Stimulated activated CD4-positive, alpha-beta T cell treated with anti-CD3 and anti-CD28 coated beads, Interleukin-4, amount 100 ng/mL, for 48 hours (primary cell): ENCODE data around the gene SET.

ENCODE experiments used
- DNase-seq, 2 donors: peaks; one replicate each; pipeline ENCODE4 v3.0.0-alpha.2; 2020; ENCODE audit warnings: low read depth in 2 of 2

Gene SET

DNA sequence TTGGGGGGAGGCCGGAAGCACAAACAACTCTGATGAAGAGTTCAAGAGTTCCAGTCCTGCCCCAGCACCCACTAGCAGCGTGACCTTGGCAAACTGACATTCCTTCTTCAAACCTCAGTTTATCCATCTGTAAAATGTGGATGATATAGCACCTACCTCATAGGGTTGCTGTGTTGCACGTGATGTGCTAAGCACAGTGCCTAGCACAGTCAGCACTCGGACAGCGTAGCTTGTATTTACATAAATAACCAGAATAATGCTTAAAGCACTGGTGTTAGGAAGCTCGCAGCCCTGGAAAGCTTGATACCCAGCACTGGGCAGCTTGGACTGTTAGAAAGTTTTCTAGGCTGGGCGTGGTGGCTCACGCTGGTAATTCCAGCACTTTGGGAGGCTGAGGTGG is 18.4 kb downstream of the SET start:
- DNase-seq: no peak

DNA sequence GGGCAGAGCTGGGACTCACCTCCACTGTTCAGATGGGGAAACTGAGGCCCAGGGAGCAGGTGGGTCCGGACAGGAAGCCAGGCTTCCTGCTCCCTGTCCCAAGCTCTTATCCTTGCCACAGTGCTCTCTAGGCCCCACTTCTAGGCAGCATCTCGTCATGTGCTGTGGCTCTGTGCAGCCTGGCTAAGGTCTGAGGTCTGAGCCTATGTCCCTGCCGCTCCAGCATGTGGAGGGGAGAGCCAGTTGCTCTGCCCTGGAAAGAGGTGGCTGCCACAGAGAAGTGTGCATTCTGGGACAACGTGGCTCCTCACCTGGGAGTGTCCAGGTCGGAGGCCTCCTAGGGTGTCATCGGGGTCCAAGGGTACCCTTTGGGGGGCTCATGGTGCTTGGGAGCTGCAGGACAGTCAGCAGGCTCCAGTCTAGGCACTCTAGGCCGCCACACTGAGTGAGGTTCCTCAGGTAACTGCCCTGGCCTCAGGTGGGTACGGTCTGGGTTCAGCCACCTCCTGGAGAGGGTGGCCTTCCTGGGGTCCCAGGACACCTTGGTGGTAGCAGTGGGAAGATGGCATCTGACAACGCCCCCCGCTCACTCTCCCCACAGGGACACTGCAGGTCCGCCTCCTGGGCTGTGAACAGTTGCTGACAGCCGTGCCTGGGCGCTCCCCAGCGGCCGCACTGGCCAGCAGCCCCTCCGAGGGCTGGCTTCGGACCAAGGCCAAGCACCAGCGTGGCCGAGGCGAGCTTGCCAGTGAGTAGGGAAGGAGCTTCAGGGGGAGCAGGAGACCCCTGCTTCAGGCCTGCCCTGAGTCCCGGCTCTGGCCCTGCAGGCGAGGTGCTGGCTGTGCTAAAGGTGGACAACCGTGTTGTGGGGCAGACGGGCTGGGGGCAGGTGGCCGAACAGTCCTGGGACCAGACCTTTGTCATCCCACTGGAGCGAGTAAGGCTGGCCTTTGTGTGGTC is 23.7 kb downstream of the SET start:
- DNase-seq: no peak

GRCh38 chr9:128713411-128713780 is 24.4 kb downstream of the SET start:
- no peak for DNase-seq

GRCh38 chr9:128713941-128714573 is 25.0 kb downstream of the SET start:
- no peak for DNase-seq

DNA sequence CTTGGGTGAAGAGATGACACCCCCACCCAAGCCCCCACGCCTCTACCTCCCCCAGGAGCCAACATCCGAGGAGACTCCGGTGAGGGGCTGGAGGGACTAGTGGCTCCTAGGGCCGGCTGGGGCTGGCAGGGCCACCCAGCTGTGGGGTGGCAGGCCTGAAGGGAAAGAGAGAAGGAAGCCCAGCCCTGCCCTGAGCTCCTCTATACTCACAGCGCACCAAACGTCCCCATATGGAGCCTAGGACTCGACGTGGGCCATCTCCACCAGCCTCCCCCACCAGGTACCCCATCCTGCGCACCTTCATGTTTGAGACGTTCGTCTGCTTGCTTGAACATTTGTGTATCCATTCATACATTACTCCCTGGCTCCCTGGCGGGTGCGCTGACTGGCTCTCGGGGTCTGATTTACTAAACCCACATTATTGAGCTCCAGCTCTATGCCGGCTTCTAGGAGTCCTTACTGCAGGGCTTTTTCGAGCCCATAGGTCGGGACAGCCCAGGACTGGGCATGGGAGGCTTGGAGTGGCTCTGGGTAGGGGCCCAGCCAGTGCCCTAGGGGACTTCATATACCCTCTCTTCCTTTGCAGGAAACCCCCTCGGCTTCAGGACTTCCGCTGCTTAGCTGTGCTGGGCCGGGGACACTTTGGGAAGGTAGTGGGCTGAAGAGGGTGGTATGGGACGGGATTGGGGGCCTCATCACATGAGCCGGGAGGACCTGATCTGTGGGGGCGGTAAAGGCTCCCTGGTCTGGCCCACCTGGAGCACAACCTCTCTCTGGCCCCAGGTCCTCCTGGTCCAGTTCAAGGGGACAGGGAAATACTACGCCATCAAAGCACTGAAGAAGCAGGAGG is 25.8 kb downstream of the SET start:
- DNase-seq: no peak

DNA sequence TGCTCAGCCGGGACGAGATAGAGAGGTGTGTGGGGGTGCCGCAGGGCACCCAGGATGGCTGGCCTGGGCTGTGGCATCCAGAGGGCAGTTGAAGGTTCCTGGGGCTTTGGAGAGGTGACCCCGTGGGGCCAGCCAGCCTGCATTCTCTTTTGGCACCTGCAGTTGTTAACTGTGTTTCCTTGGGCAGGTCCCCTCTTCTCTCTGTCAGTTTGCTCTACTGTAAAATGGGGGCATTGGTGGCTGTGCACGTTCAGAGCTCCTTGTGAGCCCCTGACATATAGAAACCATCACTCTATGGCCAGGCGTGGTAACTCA is 26.4 kb downstream of the SET start:
- no peak for DNase-seq

GRCh38 chr9:128716581-128717254 is 27.7 kb downstream of the SET start:
- no peak for DNase-seq

DNA sequence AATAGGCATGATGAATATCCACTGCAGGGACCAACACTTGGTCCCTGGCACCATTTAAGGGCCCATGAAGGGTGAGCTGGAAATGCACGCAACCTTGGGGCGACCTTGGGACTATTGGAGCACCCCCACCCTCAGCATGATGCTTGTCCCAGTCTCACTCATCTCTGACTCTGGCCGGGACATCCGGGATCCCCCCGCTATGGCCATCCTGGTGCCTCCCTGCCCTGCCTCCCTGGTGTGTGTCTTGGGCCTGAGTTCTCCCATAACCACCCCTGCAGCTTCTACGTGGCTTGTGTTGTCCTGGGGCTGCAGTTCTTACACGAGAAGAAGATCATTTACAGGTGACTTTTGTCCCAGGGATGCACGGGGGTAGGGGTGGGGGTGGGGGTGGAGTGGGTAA is 29.0 kb downstream of the SET start:
- DNase-seq: no peak

- DNase-seq: no peak
These were observed 29.5 kb downstream of the SET start for GRCh38 chr9:128718475-128718874.

- no peak for DNase-seq
These were observed 31.0 kb downstream of the SET start for GRCh38 chr9:128719919-128720605.

DNA sequence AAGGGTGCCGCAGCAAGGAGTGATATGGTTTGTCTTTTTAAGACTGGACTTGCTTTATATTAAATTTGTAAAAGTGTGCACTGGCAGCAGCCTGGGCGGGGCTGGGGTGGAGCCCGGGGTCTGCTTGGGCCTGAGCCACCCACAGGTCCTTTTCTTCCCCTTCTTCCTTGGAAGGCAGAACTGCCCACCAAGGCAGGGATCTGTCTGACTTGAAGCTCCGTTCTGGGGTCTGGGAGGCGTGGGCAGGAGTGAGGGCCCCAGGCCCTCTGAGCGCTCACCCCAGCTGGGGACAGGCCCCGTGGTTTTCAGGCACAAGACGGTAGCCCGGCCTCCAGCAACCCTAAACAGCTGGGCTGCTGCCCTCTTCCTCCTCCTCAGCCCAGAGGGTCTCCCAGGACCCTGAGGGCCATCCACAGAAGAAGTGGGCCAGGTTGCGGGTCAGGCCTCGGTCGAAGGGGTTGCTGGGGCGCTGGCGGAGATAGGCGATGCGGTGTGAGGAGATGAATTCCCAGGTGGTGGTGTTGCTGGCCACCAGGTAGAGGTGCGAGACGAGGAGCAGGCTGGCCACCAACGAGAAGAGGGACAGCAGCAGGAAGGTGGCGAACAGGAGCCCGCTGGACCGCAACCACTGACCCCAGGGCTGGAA is 31.9 kb downstream of the SET start:
- DNase-seq: no peak

DNA sequence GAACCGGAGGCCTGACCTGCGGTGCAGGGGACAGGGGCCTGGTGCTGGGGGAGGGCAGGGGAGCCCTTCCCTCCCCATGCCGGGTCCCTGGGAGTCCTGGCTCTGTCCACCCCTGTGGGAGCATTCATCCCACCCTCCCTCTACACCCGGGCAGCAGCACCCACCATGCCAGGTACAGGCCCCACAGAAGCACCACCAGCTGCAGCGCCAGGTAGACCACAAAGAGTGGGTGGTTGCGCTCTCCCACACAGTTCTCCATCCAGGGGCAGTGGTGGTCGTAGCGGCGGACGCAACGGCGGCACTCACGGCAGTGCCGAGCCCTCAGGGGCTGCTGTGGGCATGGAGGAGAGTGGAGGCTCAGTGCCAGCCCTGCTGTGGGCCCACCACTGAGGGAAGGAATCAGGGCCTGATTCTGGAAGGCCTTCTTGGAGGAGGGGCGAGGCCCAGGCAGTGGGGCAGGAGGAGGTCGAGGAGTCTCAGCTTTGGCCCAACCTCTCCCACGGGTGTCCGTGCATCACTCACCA is 32.5 kb downstream of the SET start:
- DNase-seq: no peak

- no peak for DNase-seq
These were observed 33.6 kb downstream of the SET start for GRCh38 chr9:128722380-128723351.

- no peak for DNase-seq
These were observed 34.4 kb downstream of the SET start for GRCh38 chr9:128723352-128723865.

DNA sequence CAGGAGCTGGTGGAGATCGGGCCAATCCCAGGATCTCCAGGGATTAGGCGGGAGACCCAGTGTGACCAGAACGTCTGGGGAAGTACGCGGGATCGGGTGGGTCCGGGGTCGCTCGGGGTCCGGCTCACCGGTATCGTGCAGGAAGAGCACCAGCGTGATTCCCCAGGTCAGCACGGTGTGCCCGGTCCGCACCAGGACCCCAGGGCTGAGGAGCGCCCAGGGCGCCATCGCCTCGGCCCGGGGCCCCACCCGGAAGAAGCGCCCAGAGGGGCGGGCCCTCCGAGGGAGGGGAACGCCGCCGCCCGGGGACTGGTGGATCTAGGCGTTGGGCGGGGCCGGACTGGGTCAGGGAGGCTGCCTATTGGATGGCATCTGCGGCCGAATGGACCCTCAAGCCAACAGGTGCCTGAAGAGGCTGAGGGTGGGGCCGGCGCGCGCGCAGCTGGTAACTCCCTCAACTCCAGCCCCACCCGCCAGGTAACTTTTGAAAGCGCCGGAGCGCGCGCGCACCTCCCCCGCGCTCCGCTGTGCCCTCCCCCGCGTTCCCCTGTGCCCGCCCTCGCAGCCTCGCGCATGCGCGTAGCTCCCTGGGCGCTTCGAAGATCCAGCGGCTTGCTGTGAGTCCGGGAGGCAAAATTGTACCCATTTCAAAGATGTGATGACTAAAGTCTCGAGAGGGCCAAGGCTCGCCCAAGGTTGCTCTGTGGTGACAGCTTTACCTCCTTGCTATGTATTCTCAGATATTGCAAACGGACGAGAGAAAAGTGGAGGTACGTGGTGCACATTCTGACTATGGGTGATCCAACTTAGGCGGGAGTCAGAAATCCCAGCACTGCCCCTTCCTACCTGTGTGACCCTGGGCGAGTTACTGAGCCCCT is 35.1 kb downstream of the SET start, which contains the start of gene ZDHHC12:
Gene ZDHHC12, minus strand, starts transcription at position 262 of the 878 bp plus-strand sequence. Its CDS starts 34 bp downstream, at position 228.
- DNase-seq: peak; percentile 98 to 100

- DNase-seq: peak in 1 of 2 donors; percentile 45
These were observed 35.8 kb downstream of the SET start for GRCh38 chr9:128724744-128725211.

DNA sequence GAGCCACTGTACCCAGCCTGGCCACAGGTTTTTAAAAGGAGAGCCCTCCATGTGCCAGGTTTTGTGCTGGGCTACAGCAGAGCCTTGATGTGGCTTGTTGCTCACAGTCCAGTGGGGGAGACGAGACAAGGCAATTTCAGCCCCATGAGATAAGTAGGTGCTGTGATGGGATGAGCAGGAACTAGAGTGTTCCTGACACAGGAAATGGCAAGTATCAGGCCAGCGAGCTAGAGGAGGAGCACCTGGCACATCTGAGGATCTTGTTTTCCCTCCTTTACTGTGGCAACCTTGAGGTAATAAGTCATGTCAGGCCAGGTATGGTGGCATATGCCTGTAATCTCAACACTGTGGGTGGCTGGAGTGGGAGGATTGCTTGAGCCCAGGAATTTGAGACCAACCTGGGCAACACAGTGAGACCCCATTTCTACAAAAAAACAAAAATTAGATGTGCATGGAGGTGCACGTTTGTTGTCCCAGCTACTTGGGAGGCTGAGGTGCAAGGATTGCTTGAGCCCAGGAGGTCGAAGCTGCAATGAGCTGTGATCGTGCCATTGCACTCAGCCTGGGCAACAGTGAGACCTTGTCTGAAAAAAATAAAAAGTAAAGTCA is 38.7 kb downstream of the SET start:
- DNase-seq: no peak
